M059J (cell line): Measurements from ENCODE around the gene GNE. TPM values are rescaled to one million over a fixed set of nuclear protein-coding genes. Genes with fewer than 3 reads are reported as not detected.
"Not testable (repeated sequence)": the region's sequence is repeated elsewhere in the genome, so short reads cannot be mapped to it uniquely, and the experiment has no call there.

Experiments
- DNase-seq: peaks from one replicate; pipeline ENCODE4 v3.0.0-alpha.2; 2012; ENCODE audit warnings: low read depth
- total RNA-seq: library from RNA; depleted of rRNA; stranded (reverse); fragments of >200 nt; shearing (Covaris generic); gene quantifications from 2 replicates; pipeline ENCODE4 v1.2.3, GENCODE V29; 2014; rRNA removed

GNE gene
- total RNA-seq: 38.0 and 50.0 TPM in 2 replicates

- DNase-seq: peak; percentile 97
Measured at GRCh38 chr9:36258208-36258995, at the start of gene GNE. Gene GNE (minus strand): TSS chr9:36258448. CDS start chr9:36249355, 9,093 bp downstream.

- peak; percentile 34 for DNase-seq
Measured at GRCh38 chr9:36306471-36307306, 48.4 kb upstream of the GNE start.

- not testable (repeated sequence) for DNase-seq
Measured at GRCh38 chr9:36304366-36304765, 46.1 kb upstream of the GNE start.

GRCh38 chr9:36301227-36301626 lies 43.0 kb upstream of the GNE start:
- DNase-seq: no peak

GRCh38 chr9:36298566-36298965 lies 40.3 kb upstream of the GNE start:
- peak; percentile 92 for DNase-seq

GRCh38 chr9:36297798-36298197 lies 39.5 kb upstream of the GNE start:
- no peak for DNase-seq

- not testable (repeated sequence) for DNase-seq
Measured at GRCh38 chr9:36294996-36295395, 36.7 kb upstream of the GNE start.

GRCh38 chr9:36293918-36294317 lies 35.7 kb upstream of the GNE start:
- DNase-seq: no peak

GRCh38 chr9:36293171-36293570 lies 34.9 kb upstream of the GNE start:
- DNase-seq: no peak

- DNase-seq: no peak
Measured at GRCh38 chr9:36292641-36293040, 34.4 kb upstream of the GNE start.

- no peak for DNase-seq
Measured at GRCh38 chr9:36290996-36291395, 32.7 kb upstream of the GNE start.

- DNase-seq: no peak
Measured at GRCh38 chr9:36289836-36290435, 31.7 kb upstream of the GNE start.

- DNase-seq: no peak
Measured at GRCh38 chr9:36288070-36288469, 29.8 kb upstream of the GNE start.

GRCh38 chr9:36286388-36286787 lies 28.1 kb upstream of the GNE start:
- no peak for DNase-seq

- peak; percentile 80 for DNase-seq
Measured at GRCh38 chr9:36284226-36284625, 26.0 kb upstream of the GNE start.

GRCh38 chr9:36282275-36282674 lies 24.0 kb upstream of the GNE start:
- no peak for DNase-seq

GRCh38 chr9:36280989-36281388 lies 22.7 kb upstream of the GNE start:
- DNase-seq: no peak

GRCh38 chr9:36278243-36278642 lies 20.0 kb upstream of the GNE start:
- no peak for DNase-seq

GRCh38 chr9:36276781-36277181 lies 18.5 kb upstream of the GNE start:
- DNase-seq: peak; percentile 84

GRCh38 chr9:36276254-36276653 lies 18.0 kb upstream of the GNE start:
- no peak for DNase-seq

- DNase-seq: no peak
Measured at GRCh38 chr9:36275060-36275459, 16.8 kb upstream of the GNE start.

- DNase-seq: not testable (repeated sequence)
Measured at GRCh38 chr9:36273354-36273753, 15.1 kb upstream of the GNE start.
